Lower leg skin (tissue), 4 donors: Measurements from ENCODE around the gene NFKBIA. TPM values are rescaled to one million over a fixed set of nuclear protein-coding genes. Genes with fewer than 3 reads are reported as not detected.

ENCODE experiments used
- DNase-seq, 2 donors: peaks; one replicate each; pipeline ENCODE4 v3.0.0-alpha.2; 2019; ENCODE audit warnings: low spot score in 2 of 2
- H3K4me3 ChIP-seq: fragments of 200-600 bp; sonication (generic); 2 replicates; pipeline ENCODE4 v1.5.1; 2017; ENCODE audit warnings: mild to moderate bottlenecking, low read depth; ENCODE audit not compliant: poor library complexity, severe bottlenecking
- CTCF ChIP-seq, 3 donors: fragments of 450-650 bp; IDR thresholded peaks; one replicate each; pipeline ENCODE4 v1.5.1; 2016; ENCODE audit warnings: antibody characterized with exemption in 3 of 3, mild to moderate bottlenecking in 3 of 3, moderate library complexity in 2 of 3
- POLR2A ChIP-seq, 2 donors: fragments of 450-650 bp; IDR thresholded peaks; one replicate each; pipeline ENCODE4 v1.6.1; 2016 to 2017; ENCODE audit warnings: antibody characterized with exemption in 2 of 2, mild to moderate bottlenecking in 1 of 2, moderate library complexity in 1 of 2
- WGBS, 2 donors: methylation state at CpG; one replicate each; pipeline ENCODE4 v1.1.5; 2018; 5-methylcytosine and 5-hydroxymethylcytosine counted together
- intact Hi-C: fragments of 100-400 bp; cut with DNase I; formaldehyde crosslinking; loops from one replicate; pipeline ENCODE4 v1.15.0; 2023; ENCODE audit warnings: low total_unique reads
- total RNA-seq, 4 donors: library from RNA; depleted of rRNA; stranded (reverse); fragments of >200 nt; gene quantifications; one replicate each; pipeline ENCODE4 v1.1.0, GENCODE V29; 2016

Gene NFKBIA
- total RNA-seq, 4 donors from 2014 or later, result 431 to 923 (median 565) TPM

- intact Hi-C loops, result no loop called here
- no peak overlapping the region for H3K4me3 ChIP-seq
- no peak for TF ChIP-seq CTCF (IDR thresholded peaks at IDR 0.05)
- no peak for TF ChIP-seq POLR2A (IDR thresholded peaks at IDR 0.05)
- no peak for DNase-seq
Measured at GRCh38 chr14:35435177-35435576, 30.6 kb upstream of the NFKBIA start.

GRCh38 chr14:35433826-35434225, 29.3 kb upstream of the NFKBIA start:
- no peak for DNase-seq
- 86 to 94% methylated on average over 1 of the region's 1 CpG for WGBS, 2 donors
- intact Hi-C loops, result no loop called here
- no peak overlapping the region for H3K4me3 ChIP-seq
- no peak for TF ChIP-seq CTCF (IDR thresholded peaks at IDR 0.05)
- TF ChIP-seq POLR2A (IDR thresholded peaks at IDR 0.05), result no peak

- no peak for DNase-seq
- intact Hi-C loops, result no loop called here
- TF ChIP-seq CTCF (IDR thresholded peaks at IDR 0.05), result no peak
- TF ChIP-seq POLR2A (IDR thresholded peaks at IDR 0.05), result no peak
- H3K4me3 ChIP-seq, result no peak overlapping the region
- 83 to 85% methylated on average over 13 of the region's 13 CpGs for WGBS, 2 donors
Measured at GRCh38 chr14:35430459-35431199, 26.1 kb upstream of the NFKBIA start.

GRCh38 chr14:35429951-35430350, 25.4 kb upstream of the NFKBIA start:
- TF ChIP-seq CTCF (IDR thresholded peaks at IDR 0.05) (no peak), POLR2A (IDR thresholded peaks at IDR 0.05) (no peak)
- no peak overlapping the region for H3K4me3 ChIP-seq
- intact Hi-C loops, result no loop called here
- 67 to 69% methylated on average over 4 of the region's 4 CpGs for WGBS, 2 donors
- DNase-seq, result no peak

GRCh38 chr14:35425850-35426249, 21.3 kb upstream of the NFKBIA start:
- intact Hi-C loops, result no loop called here
- no peak for DNase-seq
- H3K4me3 ChIP-seq, result no peak overlapping the region
- TF ChIP-seq CTCF (IDR thresholded peaks at IDR 0.05), result no peak
- TF ChIP-seq POLR2A (IDR thresholded peaks at IDR 0.05), result no peak
- 75 to 76% methylated on average over 2 of the region's 2 CpGs for WGBS, 2 donors

GRCh38 chr14:35423621-35424020, 19.1 kb upstream of the NFKBIA start:
- TF ChIP-seq POLR2A (IDR thresholded peaks at IDR 0.05) (no peak), CTCF (IDR thresholded peaks at IDR 0.05) (no peak)
- DNase-seq, result no peak
- no peak overlapping the region for H3K4me3 ChIP-seq
- intact Hi-C loops, result no loop called here
